Measurements from ENCODE around the gene MAGI1.

Gene MAGI1

GRCh38 chr3:65939801-65940246 lies 98.9 kb downstream of the MAGI1 start:
- H2AFZ ChIP-seq (ENCODE audit: low read depth), result no peak overlapping the region
- H3K9ac ChIP-seq, result no peak overlapping the region
- no peak overlapping the region for H3K4me3 ChIP-seq (IDR thresholded peaks at IDR 0.05; ENCODE audit: insufficient read depth, low read depth, low read length)
- H3K27me3 ChIP-seq (ENCODE audit: insufficient read depth, low read depth), result no peaks in the 10 kb centered on the region
- no peak for TF ChIP-seq CTCF (conservative IDR thresholded peaks at IDR 0.05; ENCODE audit: low read depth, low read length)
- H3K4me1 ChIP-seq (ENCODE audit: low read depth, poor library complexity, severe bottlenecking), result no peaks in the 10 kb centered on the region
- no peaks in the 10 kb centered on the region for H3K79me2 ChIP-seq (ENCODE audit: insufficient read depth, low read depth)
- H3K4me2 ChIP-seq, result no peak overlapping the region
- H3K36me3 ChIP-seq (ENCODE audit: insufficient read depth), result no peaks in the 10 kb centered on the region
- H4K20me1 ChIP-seq (ENCODE audit: insufficient read depth), result no peaks in the 10 kb centered on the region
- no peak overlapping the region for H3K27ac ChIP-seq

- Histone ChIP-seq H3K4me2 (no peak overlapping the region), H3K4me1 (ENCODE audit: low read depth, poor library complexity, severe bottlenecking) (no peaks in the 10 kb centered on the region), H3K4me3 (IDR thresholded peaks at IDR 0.05; ENCODE audit: insufficient read depth, low read depth, low read length) (no peak overlapping the region), H3K79me2 (ENCODE audit: insufficient read depth, low read depth) (no peaks in the 10 kb centered on the region), H2AFZ (ENCODE audit: low read depth) (no peak overlapping the region), H3K27me3 (ENCODE audit: insufficient read depth, low read depth) (no peaks in the 10 kb centered on the region), H3K36me3 (ENCODE audit: insufficient read depth) (no peaks in the 10 kb centered on the region), H3K27ac (no peak overlapping the region), H4K20me1 (ENCODE audit: insufficient read depth) (no peaks in the 10 kb centered on the region), H3K9ac (no peak overlapping the region)
- no peak for TF ChIP-seq CTCF (conservative IDR thresholded peaks at IDR 0.05; ENCODE audit: low read depth, low read length)
Observed at GRCh38 chr3:65939184-65939583, 99.5 kb downstream of the MAGI1 start.

GRCh38 chr3:65938676-65939075 lies 100.0 kb downstream of the MAGI1 start:
- Histone ChIP-seq H2AFZ (ENCODE audit: low read depth) (no peak overlapping the region), H3K9ac (no peak overlapping the region), H4K20me1 (ENCODE audit: insufficient read depth) (no peaks in the 10 kb centered on the region), H3K36me3 (ENCODE audit: insufficient read depth) (no peaks in the 10 kb centered on the region), H3K4me2 (no peak overlapping the region), H3K4me3 (IDR thresholded peaks at IDR 0.05; ENCODE audit: insufficient read depth, low read depth, low read length) (no peak overlapping the region), H3K4me1 (ENCODE audit: low read depth, poor library complexity, severe bottlenecking) (no peaks in the 10 kb centered on the region), H3K79me2 (ENCODE audit: insufficient read depth, low read depth) (no peaks in the 10 kb centered on the region), H3K27me3 (ENCODE audit: insufficient read depth, low read depth) (no peaks in the 10 kb centered on the region), H3K27ac (no peak overlapping the region)
- no peak for TF ChIP-seq CTCF (conservative IDR thresholded peaks at IDR 0.05; ENCODE audit: low read depth, low read length)

GRCh38 chr3:65938147-65938546 lies 100.6 kb downstream of the MAGI1 start:
- no peak for TF ChIP-seq CTCF (conservative IDR thresholded peaks at IDR 0.05; ENCODE audit: low read depth, low read length)
- no peak overlapping the region for H3K4me3 ChIP-seq (IDR thresholded peaks at IDR 0.05; ENCODE audit: insufficient read depth, low read depth, low read length)
- H3K4me2 ChIP-seq, result no peak overlapping the region

More at GRCh38 chr3:65938147-65938546, 100.6 kb downstream of the MAGI1 start:
- Histone ChIP-seq H3K36me3 (ENCODE audit: insufficient read depth) (no peaks in the 10 kb centered on the region), H3K4me1 (ENCODE audit: low read depth, poor library complexity, severe bottlenecking) (no peaks in the 10 kb centered on the region), H4K20me1 (ENCODE audit: insufficient read depth) (no peaks in the 10 kb centered on the region), H3K9ac (no peak overlapping the region), H3K27me3 (ENCODE audit: insufficient read depth, low read depth) (no peaks in the 10 kb centered on the region), H3K79me2 (ENCODE audit: insufficient read depth, low read depth) (no peaks in the 10 kb centered on the region), H3K27ac (no peak overlapping the region), H2AFZ (ENCODE audit: low read depth) (no peak overlapping the region)
